HG03280 (cell line): Measurements from ENCODE around the gene CSN2.
A peak's percentile ranks its signal among the peaks of the same experiment; 100 is the strongest.
"Not testable (repeated sequence)": the region's sequence is repeated elsewhere in the genome, so short reads cannot be mapped to it uniquely, and the experiment has no call there.

Experiments used
- ATAC-seq: cut with Tn5 transposase; IDR thresholded peaks from one replicate; pipeline ENCODE4 v1.9.1; 2021; ENCODE audit warnings: mild to moderate bottlenecking, moderate library complexity; ENCODE audit not compliant: unreplicated experiment

Gene CSN2, protein sequence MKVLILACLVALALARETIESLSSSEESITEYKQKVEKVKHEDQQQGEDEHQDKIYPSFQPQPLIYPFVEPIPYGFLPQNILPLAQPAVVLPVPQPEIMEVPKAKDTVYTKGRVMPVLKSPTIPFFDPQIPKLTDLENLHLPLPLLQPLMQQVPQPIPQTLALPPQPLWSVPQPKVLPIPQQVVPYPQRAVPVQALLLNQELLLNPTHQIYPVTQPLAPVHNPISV

DNA sequence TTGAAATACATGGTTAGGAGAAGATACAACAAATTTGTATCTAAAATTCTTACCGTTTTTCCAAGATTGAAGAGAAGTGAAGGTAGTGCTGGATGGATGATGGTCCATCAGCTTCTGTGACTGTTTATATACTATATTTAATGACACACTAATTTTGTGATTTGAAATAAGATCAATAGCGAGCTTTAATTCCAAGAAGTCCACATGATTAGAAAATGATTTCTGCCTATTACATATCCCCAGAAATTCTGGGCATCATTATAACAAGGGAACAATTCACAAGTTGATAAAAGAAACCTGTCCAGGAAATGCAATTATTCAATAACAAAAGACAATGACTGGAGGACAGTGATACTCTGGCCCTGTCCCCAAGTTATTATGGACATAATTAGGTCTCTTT, at the start of gene CSN2:
TSS of gene CSN2 (minus strand) at position 101 of the 400 bp plus-strand sequence. CDS start 4,733 bp downstream, outside the sequence.
- ATAC-seq: no peak

GRCh38 chr4:70008771-70009170, 43.2 kb upstream of the CSN2 start:
- ATAC-seq: no peak

- ATAC-seq: no peak
These were observed 37.0 kb upstream of the CSN2 start for GRCh38 chr4:70002507-70002906.

DNA sequence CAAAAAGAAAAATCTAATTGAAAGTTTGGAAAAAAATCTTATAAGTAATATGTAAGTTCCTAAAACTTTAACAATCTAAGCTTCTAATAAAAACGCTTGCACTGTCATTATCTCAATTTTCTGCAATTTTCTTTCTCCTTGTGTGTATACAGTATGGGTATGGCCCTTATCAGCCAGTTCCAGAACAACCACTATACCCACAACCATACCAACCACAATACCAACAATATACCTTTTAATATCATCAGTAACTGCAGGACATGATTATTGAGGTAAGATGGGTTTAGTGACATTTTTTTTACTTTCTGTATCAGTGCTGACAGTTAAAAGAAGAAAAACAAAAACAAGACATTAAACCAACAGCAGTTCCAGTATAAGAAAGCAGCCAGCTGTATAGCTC, 35.2 kb upstream of the CSN2 start:
- ATAC-seq: no peak

GRCh38 chr4:69999420-69999819, 33.9 kb upstream of the CSN2 start:
- ATAC-seq: peak; percentile 41

- no peak for ATAC-seq
These were observed 30.0 kb upstream of the CSN2 start, which contains the start of gene STATH for GRCh38 chr4:69995526-69996016. Gene STATH, plus strand, starts transcription at chr4:69995966. Its CDS starts 2,472 bp downstream, at chr4:69998438.

GRCh38 chr4:69994782-69995181, 29.3 kb upstream of the CSN2 start:
- ATAC-seq: no peak

DNA sequence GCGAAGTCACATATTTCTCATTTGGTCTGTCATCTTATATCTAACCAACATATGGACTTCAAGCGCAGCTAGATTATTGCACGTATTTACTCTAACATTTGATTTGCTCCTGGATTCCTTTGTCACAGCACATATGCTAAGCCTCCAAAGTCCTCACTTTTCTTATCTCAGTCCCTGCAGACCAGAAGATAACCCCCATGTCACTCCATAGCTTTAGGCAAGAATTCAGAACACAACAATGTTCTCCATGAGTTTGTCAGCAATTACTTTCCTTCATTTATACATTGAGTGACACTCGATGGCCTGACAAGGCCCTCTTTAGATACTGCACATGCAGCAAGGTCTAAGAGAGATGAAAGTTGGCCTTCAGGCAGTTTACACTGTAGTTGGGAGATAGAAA, 25.5 kb upstream of the CSN2 start:
- no peak for ATAC-seq

DNA sequence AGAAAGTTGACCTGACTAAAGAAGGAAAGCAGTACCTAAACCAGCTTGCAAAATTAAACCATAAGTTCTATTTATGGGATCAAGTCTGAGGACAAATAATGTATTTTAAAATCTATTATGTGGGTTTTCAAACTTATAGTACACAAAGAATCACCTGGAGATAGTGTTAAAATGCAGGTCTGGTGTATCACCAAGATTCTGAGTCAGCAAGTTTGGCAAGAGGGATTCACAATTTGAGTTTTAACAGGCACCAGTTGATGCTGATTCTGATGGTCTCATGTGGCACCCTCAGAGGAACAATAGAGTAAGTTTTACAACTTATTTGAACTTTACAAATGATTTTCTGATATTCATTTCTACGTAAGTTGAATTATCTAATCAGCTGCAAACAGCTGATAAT, 21.1 kb upstream of the CSN2 start:
- ATAC-seq: no peak

- peak; percentile 38 for ATAC-seq
These were observed 18.5 kb upstream of the CSN2 start for GRCh38 chr4:69984030-69984443.

DNA sequence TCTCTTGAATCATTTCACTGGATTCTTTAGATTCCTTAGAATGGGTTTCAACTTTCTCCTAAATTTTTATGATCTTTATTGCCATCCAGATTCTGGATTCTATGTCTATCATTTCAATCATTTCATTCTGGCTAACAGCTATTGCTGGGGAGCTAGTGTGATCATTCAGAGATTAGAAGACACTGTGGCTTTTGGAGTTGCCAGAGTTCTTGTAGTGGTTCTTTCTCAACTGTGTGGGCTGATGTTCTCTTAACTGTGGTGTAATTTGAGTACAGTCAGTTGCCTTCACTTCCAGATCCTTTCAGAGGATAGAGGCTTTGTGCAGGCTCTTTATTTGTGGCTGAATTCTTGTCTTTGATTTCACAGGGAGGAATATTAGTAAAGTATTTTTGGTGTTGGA, 12.1 kb upstream of the CSN2 start:
- ATAC-seq: no peak

DNA sequence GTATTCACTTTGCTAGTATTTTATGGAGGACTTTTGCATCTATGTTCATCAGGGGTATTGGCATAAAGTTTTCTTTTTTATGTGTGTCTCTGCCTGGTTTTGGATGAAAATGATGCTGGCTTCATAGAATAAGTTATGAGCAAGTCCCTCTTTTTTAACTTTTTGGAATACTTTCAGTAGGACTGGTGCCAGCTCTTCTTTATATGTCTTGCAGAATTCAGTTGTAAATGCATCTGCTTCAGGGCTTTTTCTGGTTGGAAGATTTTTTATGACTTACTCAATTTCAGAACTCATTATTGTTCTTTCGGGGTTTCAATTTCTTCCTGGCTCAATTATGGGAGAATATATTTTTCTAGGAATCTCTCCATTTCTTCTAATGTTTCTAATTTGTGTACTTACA, 9.1 kb upstream of the CSN2 start:
- ATAC-seq: no peak

- ATAC-seq: no peak
These were observed 4.5 kb upstream of the CSN2 start for GRCh38 chr4:69970071-69970470.

DNA sequence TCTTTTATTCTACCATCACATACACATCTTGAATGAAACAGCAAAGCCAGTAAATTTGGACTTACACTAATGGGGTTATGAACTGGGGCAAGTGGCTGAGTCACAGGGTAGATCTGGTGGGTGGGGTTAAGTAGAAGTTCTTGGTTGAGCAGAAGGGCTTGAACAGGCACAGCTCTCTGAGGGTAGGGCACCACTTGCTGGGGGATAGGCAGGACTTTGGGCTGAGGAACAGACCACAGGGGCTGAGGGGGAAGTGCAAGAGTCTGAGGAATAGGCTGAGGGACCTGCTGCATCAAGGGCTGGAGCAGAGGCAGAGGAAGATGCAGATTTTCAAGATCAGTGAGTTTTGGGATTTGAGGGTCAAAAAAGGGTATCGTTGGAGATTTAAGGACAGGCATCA, 8.3 kb downstream of the CSN2 start:
- no peak for ATAC-seq

- ATAC-seq: no peak
These were observed 13.9 kb downstream of the CSN2 start for GRCh38 chr4:69951602-69952001.

GRCh38 chr4:69936566-69936965, 29.0 kb downstream of the CSN2 start:
- ATAC-seq: no peak

- no peak for ATAC-seq
These were observed 31.4 kb downstream of the CSN2 start for GRCh38 chr4:69934150-69934549.

GRCh38 chr4:69930768-69931167, 34.8 kb downstream of the CSN2 start, which contains the start of gene CSN1S1:
Gene CSN1S1, plus strand, starts transcription at chr4:69931068. Its CDS starts 1,488 bp downstream, at chr4:69932556.
- no peak for ATAC-seq

GRCh38 chr4:69923782-69924410, 41.6 kb downstream of the CSN2 start:
- ATAC-seq: not testable (repeated sequence)

GRCh38 chr4:69920874-69921273, 44.7 kb downstream of the CSN2 start:
- no peak for ATAC-seq

DNA sequence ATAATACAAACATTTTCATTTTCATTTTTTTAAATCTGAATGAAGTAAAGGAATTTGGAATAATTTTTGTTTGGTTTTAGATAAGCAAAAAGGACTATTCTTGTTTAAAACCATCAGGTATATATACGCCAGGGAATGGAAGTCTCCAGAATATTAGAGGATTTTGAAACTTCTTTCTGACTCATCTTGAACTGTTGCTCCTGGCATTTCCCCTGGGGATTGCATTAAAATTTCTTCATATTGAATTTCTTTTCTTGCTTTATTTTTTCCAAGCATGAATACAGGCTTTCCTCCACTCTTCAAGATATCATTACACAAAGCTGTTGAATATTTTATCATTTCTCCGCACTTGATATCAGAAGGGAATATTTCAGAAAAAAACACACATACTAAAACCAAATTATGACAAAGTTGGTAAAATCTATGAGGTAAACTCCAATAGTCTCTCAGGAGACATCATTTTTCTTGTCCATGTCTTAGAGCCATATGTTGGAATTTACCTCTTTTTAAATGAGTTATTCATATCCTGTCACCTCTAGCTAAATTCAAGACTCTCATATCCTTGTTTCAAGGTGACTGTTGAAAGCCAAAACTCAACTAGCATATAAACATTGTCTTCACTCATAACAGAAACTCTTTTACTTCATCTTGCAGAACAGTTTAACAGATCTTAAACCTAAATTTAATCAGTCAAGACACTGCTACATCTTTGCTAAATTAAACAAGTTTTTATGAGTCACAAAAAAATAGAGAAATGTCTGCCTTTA, 55.3 kb downstream of the CSN2 start:
- ATAC-seq: no peak

GRCh38 chr4:69909195-69909594, 56.3 kb downstream of the CSN2 start:
- no peak for ATAC-seq
